ENCODE measurements around the gene NPR2.

Gene NPR2

DNA sequence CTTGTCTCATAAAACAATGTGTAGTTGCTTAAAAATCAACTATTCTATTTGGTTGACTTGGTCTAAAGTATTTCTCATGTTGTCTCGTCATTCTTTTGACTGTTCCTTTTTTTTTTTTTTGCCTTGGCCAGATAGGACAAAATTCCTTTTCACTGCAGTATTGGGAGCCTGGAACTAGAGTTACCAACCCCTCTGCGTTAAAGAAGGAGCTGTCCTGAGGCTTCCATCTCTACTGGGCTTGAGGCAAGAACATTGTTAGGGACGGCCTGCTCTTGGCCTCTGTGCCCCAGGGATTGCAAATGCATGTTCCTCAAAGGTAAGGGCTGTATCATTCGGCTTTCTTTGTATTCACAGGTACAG, 1.4 kb upstream of the NPR2 start:
- no peaks in the 10 kb centered on the region for H3K9me2 ChIP-seq (replicated peaks; ENCODE audit: insufficient read depth, low read length)
- TF ChIP-seq, protein P1, sequence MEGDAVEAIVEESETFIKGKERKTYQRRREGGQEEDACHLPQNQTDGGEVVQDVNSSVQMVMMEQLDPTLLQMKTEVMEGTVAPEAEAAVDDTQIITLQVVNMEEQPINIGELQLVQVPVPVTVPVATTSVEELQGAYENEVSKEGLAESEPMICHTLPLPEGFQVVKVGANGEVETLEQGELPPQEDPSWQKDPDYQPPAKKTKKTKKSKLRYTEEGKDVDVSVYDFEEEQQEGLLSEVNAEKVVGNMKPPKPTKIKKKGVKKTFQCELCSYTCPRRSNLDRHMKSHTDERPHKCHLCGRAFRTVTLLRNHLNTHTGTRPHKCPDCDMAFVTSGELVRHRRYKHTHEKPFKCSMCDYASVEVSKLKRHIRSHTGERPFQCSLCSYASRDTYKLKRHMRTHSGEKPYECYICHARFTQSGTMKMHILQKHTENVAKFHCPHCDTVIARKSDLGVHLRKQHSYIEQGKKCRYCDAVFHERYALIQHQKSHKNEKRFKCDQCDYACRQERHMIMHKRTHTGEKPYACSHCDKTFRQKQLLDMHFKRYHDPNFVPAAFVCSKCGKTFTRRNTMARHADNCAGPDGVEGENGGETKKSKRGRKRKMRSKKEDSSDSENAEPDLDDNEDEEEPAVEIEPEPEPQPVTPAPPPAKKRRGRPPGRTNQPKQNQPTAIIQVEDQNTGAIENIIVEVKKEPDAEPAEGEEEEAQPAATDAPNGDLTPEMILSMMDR (IDR thresholded peaks at IDR 0.05; ENCODE audit: insufficient read depth, low read length, poor library complexity, severe bottlenecking) = no peak
- TF ChIP-seq EZH2phosphoT487 (conservative IDR thresholded peaks at IDR 0.05; ENCODE audit: low read length) = no peak
- no peaks in the 10 kb centered on the region for H3F3A ChIP-seq (ENCODE audit: insufficient read depth)
- no peaks in the 10 kb centered on the region for H3K36me3 ChIP-seq (ENCODE audit: low read length)
- H3K4me2 ChIP-seq (ENCODE audit: low read depth, low read length, poor library complexity, severe bottlenecking) = no peak overlapping the region
- no peak overlapping the region for H3K4me3 ChIP-seq (ENCODE audit: insufficient read depth, low read length, poor library complexity, severe bottlenecking)
- no peaks in the 10 kb centered on the region for H3K9me3 ChIP-seq (ENCODE audit: insufficient read depth, low read length)
- H3K27ac ChIP-seq (ENCODE audit: low read depth, low read length) = no peak overlapping the region
- H3K79me2 ChIP-seq (ENCODE audit: insufficient read depth, low read length) = no peaks in the 10 kb centered on the region
- no peaks in the 10 kb centered on the region for H3K27me3 ChIP-seq (ENCODE audit: low read length)
- no peak overlapping the region for H3K9ac ChIP-seq (ENCODE audit: low read length)
- H2AFZ ChIP-seq (ENCODE audit: low read depth, low read length, severe bottlenecking) = no peak overlapping the region
- H4K20me1 ChIP-seq (ENCODE audit: low read depth, low read length) = no peaks in the 10 kb centered on the region

DNA sequence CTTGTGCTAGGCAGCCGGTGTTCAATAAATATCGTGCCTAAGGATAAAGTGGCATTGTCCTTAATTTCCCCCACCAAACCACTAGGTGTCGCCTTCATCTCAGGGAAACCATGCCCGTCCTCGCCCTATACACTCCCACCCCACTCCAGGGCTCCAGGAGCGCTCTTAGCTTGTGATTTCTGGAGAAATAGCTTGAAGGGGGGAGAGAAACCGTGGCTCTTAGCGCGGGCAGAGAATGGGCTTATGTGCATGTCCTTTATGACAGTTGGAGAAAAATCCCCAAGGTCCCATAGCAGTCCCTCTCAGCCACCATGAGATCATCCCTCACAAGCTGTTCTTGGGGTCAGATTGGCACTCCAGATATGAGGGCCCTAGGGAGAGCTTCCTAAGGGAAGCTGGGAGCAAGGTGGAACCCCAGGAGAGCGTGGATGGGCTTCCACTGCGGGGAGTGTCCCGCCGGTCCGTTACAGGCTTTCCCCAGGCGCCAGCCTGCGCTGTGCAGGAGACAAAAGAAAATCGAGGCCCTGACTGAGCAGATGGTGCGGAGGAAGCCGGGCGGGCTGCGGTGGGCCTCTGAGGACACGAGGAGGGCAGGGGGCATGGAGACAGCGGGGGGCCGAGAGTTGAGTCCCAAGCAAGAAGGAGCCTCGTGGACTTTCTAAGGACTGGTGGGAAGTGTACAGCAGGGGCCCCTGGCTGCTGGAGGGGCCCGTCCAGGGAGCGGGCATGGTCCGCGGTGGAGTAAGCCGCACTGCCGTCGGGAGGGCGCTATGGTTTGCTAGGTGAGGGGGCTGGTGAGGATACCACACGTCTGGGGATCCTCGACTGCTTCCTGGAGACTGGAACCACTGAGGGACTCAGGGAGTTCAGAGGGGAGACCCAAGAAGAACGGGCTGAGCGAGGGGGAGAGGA, 750 bp upstream of the NPR2 start:
- H3K9ac ChIP-seq (ENCODE audit: low read length) = no peak overlapping the region
- H3K79me2 ChIP-seq (ENCODE audit: insufficient read depth, low read length) = no peaks in the 10 kb centered on the region
- H3K27ac ChIP-seq (ENCODE audit: low read depth, low read length) = no peak overlapping the region
- H3K4me2 ChIP-seq (ENCODE audit: low read depth, low read length, poor library complexity, severe bottlenecking) = no peak overlapping the region
- H4K20me1 ChIP-seq (ENCODE audit: low read depth, low read length) = no peaks in the 10 kb centered on the region
- TF ChIP-seq, protein P1 (IDR thresholded peaks at IDR 0.05; ENCODE audit: insufficient read depth, low read length, poor library complexity, severe bottlenecking) = peak; percentile 86
- TF ChIP-seq EZH2phosphoT487 (conservative IDR thresholded peaks at IDR 0.05; ENCODE audit: low read length) = no peak
- no peaks in the 10 kb centered on the region for H3K9me2 ChIP-seq (replicated peaks; ENCODE audit: insufficient read depth, low read length)
- H3K9me3 ChIP-seq (ENCODE audit: insufficient read depth, low read length) = no peaks in the 10 kb centered on the region
- H3K27me3 ChIP-seq (ENCODE audit: low read length) = no peaks in the 10 kb centered on the region
- H2AFZ ChIP-seq (ENCODE audit: low read depth, low read length, severe bottlenecking) = no peak overlapping the region
- H3F3A ChIP-seq (ENCODE audit: insufficient read depth) = no peaks in the 10 kb centered on the region
- no peak overlapping the region for H3K4me3 ChIP-seq (ENCODE audit: insufficient read depth, low read length, poor library complexity, severe bottlenecking)
- no peaks in the 10 kb centered on the region for H3K36me3 ChIP-seq (ENCODE audit: low read length)

DNA sequence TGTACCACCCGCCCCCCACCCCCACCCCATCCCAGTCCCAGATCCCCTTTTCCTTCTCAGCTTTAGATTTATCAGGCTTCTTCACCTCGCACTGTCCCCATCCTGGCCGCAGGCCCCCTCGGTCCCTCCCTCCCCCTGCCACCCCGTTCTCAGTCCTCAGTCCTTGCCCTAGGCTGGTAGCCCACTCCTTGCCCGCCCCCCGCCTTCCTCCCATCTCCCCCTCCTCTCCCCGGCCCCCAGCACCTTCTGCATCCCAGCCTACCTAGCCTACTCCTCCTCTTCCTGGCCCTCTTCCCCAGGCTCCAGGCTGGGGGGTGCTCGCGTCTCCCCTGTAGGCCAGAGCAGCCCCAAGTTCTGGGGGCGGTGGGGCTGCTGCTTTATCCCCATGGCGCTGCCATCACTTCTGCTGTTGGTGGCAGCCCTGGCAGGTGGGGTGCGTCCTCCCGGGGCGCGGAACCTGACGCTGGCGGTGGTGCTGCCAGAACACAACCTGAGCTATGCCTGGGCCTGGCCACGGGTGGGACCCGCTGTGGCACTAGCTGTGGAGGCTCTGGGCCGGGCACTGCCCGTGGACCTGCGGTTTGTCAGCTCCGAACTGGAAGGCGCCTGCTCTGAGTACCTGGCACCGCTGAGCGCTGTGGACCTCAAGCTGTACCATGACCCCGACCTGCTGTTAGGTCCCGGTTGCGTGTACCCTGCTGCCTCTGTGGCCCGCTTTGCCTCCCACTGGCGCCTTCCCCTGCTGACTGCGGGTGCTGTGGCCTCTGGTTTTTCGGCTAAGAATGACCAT, 828 bp downstream of the NPR2 start:
- Histone ChIP-seq H2AFZ (ENCODE audit: low read depth, low read length, severe bottlenecking) (no peak overlapping the region), H3K27me3 (ENCODE audit: low read length) (no peaks in the 10 kb centered on the region), H3K4me2 (ENCODE audit: low read depth, low read length, poor library complexity, severe bottlenecking) (no peak overlapping the region), H4K20me1 (ENCODE audit: low read depth, low read length) (no peaks in the 10 kb centered on the region), H3F3A (ENCODE audit: insufficient read depth) (no peaks in the 10 kb centered on the region), H3K9ac (ENCODE audit: low read length) (no peak overlapping the region), H3K27ac (ENCODE audit: low read depth, low read length) (no peak overlapping the region), H3K79me2 (ENCODE audit: insufficient read depth, low read length) (no peaks in the 10 kb centered on the region), H3K4me3 (ENCODE audit: insufficient read depth, low read length, poor library complexity, severe bottlenecking) (no peak overlapping the region), H3K36me3 (ENCODE audit: low read length) (no peaks in the 10 kb centered on the region), H3K9me2 (replicated peaks; ENCODE audit: insufficient read depth, low read length) (no peaks in the 10 kb centered on the region), H3K9me3 (ENCODE audit: insufficient read depth, low read length) (no peaks in the 10 kb centered on the region)
- TF ChIP-seq, protein P1 (IDR thresholded peaks at IDR 0.05; ENCODE audit: insufficient read depth, low read length, poor library complexity, severe bottlenecking) = no peak
- no peak for TF ChIP-seq EZH2phosphoT487 (conservative IDR thresholded peaks at IDR 0.05; ENCODE audit: low read length)
